SIG-M5 (cell line): ENCODE data around the gene ERN2.
"Not testable (repeated sequence)": the region's sequence is repeated elsewhere in the genome, so short reads cannot be mapped to it uniquely, and the experiment has no call there.

ENCODE experiments used
- DNase-seq: peaks from one replicate; lab custom pipeline; 2025; lab: John Stamatoyannopoulos, UW

ERN2 gene

DNA sequence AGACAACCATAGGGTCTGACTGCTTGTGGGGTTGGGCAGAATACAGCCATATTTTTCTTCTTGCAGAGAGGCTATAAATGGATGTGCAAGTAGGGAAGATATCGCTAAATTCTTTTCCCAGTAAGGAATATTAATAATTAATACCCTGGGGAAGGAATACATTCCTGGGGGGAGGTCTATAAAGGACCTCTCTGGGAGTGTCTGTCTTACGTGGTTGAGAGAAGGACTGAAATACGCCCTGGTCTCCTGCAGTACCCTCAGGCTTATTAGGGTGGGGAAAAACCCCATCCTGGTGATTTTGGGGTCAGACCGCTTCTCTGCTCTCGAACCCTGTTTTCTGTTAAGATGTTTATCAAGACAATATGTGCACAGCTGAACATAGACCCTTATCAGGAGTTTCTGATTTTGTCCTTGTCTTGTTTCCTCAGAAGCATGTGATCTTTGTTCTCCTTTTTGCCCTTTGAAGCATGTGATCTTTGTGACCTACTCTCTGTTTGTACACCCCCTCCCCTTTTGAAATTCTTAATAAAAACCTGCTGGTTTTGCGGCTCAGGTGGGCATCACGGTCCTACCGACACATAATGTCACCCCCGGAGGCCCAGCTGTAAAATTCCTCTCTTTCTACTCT lies 9.7 kb upstream of the ERN2 start:
- not testable (repeated sequence) for DNase-seq

DNA sequence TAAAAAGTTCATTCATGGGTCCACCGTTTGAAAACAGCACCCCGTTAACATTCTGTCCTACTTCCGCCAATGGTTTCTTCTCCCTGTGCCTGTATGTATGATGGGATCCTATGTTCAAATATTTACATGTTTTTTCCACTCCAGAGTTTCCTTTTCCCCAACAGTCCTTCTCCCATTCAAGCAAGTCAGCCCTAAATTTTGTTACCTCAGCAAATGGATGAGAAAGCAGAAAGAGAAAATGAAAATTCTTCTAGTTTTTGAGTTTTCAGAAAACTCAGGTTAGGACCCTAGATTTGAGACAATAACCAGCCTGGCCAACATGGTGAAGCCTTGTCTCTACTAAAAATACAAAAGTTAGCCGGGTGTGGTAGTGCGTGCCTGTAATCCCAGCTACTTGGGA lies 3.5 kb upstream of the ERN2 start:
- no peak for DNase-seq

GRCh38 chr16:23711785-23712184 lies 1.2 kb downstream of the ERN2 start:
- DNase-seq, result no peak

DNA sequence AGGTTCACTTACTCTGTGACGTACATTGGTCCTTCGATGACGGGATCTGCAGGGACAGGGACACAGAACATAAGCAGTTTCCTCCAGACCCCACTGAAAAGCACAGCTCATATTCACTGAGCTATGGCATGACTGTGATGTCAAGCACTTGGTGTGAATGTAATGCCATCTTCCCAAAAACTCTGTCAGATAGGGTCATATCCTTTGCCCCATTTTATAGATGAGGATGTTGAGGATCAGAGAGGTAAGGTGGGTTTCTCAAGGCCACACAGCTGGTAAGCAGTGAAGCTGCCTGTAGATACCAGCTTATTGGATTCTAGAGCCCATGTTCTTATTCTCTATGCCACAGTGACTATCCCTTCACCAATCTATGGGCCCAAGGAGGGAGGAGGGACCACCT lies 2.5 kb downstream of the ERN2 start:
- DNase-seq, result no peak

DNA sequence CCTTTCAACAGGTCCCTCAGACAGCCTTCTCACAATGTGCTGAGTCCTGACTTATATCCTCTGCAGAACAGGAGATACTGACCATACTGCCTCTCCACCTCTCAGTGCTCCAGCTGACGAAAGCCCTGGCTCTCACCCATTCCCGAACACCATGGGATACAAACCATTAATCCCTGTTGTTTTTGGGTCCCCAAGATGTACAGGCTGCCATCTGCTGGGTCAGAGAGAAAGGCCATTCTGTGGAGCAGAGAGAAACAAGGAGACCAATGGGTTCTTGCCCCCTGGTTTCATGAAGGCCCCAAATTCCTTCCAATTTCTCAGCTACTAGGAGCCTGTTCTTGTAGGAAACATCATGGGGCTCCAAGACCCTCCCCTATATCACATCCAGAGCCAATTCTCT lies 3.0 kb downstream of the ERN2 start:
- DNase-seq, result no peak

DNA sequence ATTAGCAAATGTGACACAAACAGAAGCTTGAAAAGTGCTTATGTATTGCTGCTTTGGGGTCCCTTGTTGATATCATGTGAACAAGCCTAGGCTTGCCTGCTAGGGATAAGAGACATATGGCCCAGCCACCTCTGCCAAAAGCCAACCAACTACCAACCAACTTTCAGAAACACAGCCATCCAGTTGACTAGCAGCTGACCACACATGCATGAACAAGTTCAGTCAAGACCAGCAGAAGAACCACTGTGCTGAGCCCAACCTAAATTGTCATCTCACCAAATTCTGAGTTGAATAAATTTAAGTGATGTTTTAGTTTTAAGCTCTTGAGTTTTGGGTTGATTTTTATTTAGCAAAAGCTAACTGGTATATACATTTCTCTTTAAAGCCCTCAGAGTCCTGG lies 3.5 kb downstream of the ERN2 start:
- no peak for DNase-seq

DNA sequence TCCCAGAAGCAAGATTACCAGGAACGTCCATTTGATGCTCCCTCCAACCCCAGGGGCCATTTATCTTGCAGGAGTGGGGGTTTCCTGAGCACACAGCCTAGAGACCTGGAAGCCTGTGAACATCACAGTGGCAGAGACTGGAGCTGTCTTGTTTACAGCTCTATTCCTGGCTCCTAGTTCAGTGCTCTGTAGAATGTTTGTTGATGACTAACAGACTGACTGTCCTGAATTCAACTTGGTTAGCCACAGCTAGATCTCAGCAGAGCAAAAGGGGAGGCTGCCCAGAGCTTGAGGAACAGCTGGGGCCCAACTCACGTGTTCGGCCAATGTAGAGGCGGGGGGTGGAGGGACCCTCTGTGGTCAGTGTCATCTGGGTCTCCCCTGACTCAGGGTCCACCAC lies 6.6 kb downstream of the ERN2 start:
- no peak for DNase-seq

GRCh38 chr16:23705517-23705902 lies 7.5 kb downstream of the ERN2 start:
- no peak for DNase-seq

GRCh38 chr16:23704772-23705516 lies 8.1 kb downstream of the ERN2 start:
- no peak for DNase-seq

DNA sequence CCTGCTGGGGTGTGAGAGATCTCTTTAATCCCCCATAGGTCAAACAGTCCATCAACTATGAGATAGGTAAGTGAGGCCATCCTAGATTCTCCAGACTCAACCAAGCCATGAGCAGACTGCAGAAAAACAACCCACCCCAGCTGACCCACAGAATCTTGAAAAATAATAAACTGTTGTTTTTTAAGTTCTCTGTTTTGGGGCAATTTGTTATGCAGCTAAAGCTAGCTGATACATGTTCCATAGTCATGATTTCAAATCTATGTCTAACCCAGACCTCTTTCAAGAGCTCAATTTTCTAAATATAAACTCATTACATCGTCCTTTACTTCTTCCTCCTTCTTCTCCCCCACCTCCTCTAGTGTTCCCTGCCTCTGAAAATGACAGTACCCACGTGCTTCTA lies 10.1 kb downstream of the ERN2 start:
- no peak for DNase-seq

DNA sequence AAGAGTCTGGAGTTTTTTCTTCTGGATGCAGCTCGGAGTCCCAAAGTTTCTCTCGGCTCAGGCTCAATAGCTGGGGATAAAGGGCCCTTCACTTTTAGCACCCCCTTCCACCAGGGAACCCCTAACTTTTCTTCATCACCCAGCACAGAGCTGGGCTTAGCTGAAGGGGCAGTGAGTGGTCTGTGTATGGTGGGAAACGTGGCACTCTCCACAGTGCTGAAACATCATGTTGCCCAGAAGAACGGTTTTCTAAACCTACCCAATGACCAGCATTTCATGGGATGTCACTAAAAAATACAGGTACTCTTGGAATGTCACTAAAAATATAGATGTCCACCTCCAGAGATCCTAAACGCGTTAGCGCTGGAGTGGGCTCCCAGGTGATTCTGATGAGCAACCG lies 12.0 kb downstream of the ERN2 start:
- no peak for DNase-seq

- no peak for DNase-seq
These were observed 12.5 kb downstream of the ERN2 start for GRCh38 chr16:23700509-23700908.

DNA sequence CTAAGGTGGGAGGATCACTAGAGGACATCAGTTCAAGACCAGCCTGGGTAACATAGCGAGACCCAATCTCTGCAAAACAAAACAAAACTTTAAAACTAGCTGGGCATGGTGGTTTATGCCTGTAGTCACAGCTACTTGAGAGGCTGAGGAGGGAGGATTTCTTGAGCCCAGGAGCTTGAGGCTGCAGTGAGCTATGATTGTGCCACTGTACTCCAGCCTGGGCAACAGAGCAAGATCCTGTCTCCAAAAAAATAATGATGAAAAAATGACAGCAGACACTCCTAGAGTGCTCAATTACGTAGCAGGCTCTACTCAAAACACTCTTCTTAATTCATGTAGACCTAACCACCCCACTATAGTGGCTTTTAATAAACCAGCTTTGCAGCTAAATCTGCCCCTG lies 12.9 kb downstream of the ERN2 start:
- DNase-seq, result no peak

DNA sequence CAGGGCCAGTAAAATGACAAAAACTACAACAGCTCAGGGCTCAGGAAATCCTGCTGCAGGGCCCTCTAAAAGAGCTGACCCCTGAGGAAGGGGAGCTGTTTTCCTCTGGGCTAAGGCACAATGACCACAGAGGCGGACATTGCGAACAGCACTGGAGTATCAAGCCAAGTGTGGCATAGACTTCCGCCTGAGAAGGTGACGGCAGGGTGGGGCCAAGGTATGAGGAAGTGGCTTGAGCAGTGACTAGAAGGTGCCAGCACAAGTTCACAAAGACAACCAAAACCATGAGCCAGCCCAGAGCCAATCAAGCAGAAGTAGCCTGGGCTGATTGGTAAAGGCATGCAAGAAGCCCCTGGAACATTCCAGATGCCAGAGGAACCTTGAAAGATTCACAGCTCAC lies 13.9 kb downstream of the ERN2 start:
- DNase-seq, result no peak

GRCh38 chr16:23695756-23696155 lies 17.3 kb downstream of the ERN2 start:
- no peak for DNase-seq

GRCh38 chr16:23694644-23695373 lies 18.2 kb downstream of the ERN2 start:
- DNase-seq, result no peak

DNA sequence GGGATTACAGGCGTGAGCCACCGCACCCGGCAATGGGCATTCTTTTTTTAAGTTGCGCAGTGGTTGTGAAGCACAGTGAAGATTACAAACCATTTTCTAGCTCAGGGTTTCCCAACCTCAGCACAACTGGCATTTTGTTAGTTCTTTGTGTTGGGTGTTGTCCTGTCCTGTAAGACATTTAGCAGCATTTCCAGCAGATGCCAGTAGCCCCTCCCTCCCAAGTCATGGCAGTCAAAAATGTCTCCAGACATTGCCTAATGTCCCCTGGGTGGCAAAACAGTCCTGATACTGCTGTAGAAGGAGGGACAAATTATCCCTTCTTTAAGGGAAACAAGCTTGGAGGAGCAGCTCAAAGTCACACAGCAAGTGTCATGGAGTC lies 18.8 kb downstream of the ERN2 start:
- DNase-seq, result no peak

GRCh38 chr16:23692190-23692837 lies 20.7 kb downstream of the ERN2 start:
- no peak for DNase-seq

- DNase-seq, result no peak
These were observed 21.4 kb downstream of the ERN2 start for GRCh38 chr16:23691483-23692189.

DNA sequence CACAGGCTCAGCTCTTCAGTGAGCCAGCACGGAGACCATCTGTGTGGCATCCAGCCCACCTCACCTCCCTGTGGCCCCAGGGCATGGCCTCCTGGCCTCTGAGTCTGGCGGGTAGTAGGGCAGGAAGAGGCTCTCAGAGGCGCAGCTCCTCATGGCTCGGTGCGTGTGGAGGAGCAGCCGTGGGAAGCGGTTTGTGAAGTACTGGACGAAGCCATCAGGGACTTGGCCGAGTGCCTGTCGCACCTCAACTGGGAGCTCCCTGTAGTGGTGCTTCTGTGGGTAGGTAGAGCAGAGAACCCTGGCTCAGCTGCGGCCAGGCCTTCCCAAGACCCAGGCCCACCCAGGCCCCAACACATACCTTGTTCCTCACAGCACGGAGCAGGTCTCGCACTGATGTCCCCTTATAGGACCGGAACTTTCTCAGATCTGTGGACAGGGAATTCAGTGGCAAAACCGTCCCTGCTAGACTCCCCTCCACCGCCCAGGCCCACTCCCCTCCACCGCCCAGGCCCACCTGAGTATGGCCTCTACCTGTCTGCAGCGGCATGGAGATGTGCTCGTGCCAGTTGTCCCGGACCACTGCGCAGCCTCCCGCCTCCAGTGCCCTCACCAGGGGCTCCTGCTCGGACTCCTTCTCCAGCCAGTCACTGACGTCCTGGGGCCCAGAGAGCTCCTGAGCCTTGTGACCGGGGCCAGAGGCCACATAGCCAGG lies 22.1 kb downstream of the ERN2 start:
- DNase-seq, result no peak

- no peak for DNase-seq
These were observed 23.4 kb downstream of the ERN2 start for GRCh38 chr16:23689442-23690187.
